ENCODE measurements around the gene H3-3A. TPM values are rescaled to one million over a fixed set of nuclear protein-coding genes. Genes with fewer than 3 reads are reported as not detected.
A peak's percentile ranks its signal among the peaks of the same experiment; 100 is the strongest.

The H3-3A gene
- total RNA-seq, 2 experiments from 2014 or later: 480 to 486 TPM

GRCh38 chr1:226035915-226036314 is 26.6 kb upstream of the H3-3A start:
- DNase-seq: no peak
- Mint-ChIP-seq H3K27ac (no peak overlapping the region), H3K36me3 (ENCODE audit: low read depth) (no peaks in the 10 kb centered on the region), H3K27me3 (no peaks in the 10 kb centered on the region), H3K4me1 (no peaks in the 10 kb centered on the region), H3K9me3 (no peaks in the 10 kb centered on the region), H3K4me3 (no peak overlapping the region)
- CTCF ChIA-PET: interaction anchor here (0.7 kb wide), 1 partner anchor 169 kb away, joined by 7 read pairs; no protein-coding TSS in a partner anchor
- POLR2A ChIA-PET: no interaction called here

GRCh38 chr1:226038661-226039060 is 23.9 kb upstream of the H3-3A start:
- H3K27me3 Mint-ChIP-seq: no peaks in the 10 kb centered on the region

GRCh38 chr1:226041419-226041818 is 21.1 kb upstream of the H3-3A start:
- CTCF ChIA-PET: no interaction called here
- no peaks in the 10 kb centered on the region for H3K9me3 Mint-ChIP-seq
- no peak overlapping the region for H3K4me3 Mint-ChIP-seq

More at GRCh38 chr1:226038661-226039060, 23.9 kb upstream of the H3-3A start:
- no peak overlapping the region for H3K4me3 Mint-ChIP-seq
- DNase-seq: no peak
- no peaks in the 10 kb centered on the region for H3K4me1 Mint-ChIP-seq
- no peaks in the 10 kb centered on the region for H3K36me3 Mint-ChIP-seq (ENCODE audit: low read depth)
- H3K27ac Mint-ChIP-seq: no peak overlapping the region
- CTCF ChIA-PET: no interaction called here
- POLR2A ChIA-PET: no interaction called here
- H3K9me3 Mint-ChIP-seq: no peaks in the 10 kb centered on the region

GRCh38 chr1:226044514-226045101 is 17.9 kb upstream of the H3-3A start:
- Mint-ChIP-seq H3K4me1 (no peaks in the 10 kb centered on the region), H3K9me3 (no peaks in the 10 kb centered on the region), H3K4me3 (no peak overlapping the region), H3K27me3 (no peaks in the 10 kb centered on the region), H3K27ac (no peak overlapping the region), H3K36me3 (ENCODE audit: low read depth) (no peaks in the 10 kb centered on the region)
- CTCF ChIA-PET: interaction anchor here (0.6 kb wide), 1 partner anchor 36 kb away, joined by 3 read pairs; no protein-coding TSS in a partner anchor
- POLR2A ChIA-PET: interaction anchor here (1.4 kb wide), 1 partner anchor 45 kb away, joined by 4 read pairs; the partner anchor contains the start of gene SDE2
- no peak for DNase-seq

More at GRCh38 chr1:226041419-226041818, 21.1 kb upstream of the H3-3A start:
- Mint-ChIP-seq H3K27ac (no peak overlapping the region), H3K27me3 (no peaks in the 10 kb centered on the region), H3K4me1 (no peaks in the 10 kb centered on the region), H3K36me3 (ENCODE audit: low read depth) (no peaks in the 10 kb centered on the region)
- no peak for DNase-seq
- POLR2A ChIA-PET: interaction anchor here (1.1 to 1.3 kb wide), 2 partner anchors 21 to 42 kb away, joined by 4 read pairs; partner anchors contain the start of genes H3-3A and SDE2

GRCh38 chr1:226046240-226046639 is 16.3 kb upstream of the H3-3A start:
- ChIA-PET CTCF (no interaction called here), POLR2A (no interaction called here)
- H3K4me1 Mint-ChIP-seq: no peaks in the 10 kb centered on the region
- H3K27me3 Mint-ChIP-seq: no peaks in the 10 kb centered on the region
- DNase-seq: no peak
- H3K36me3 Mint-ChIP-seq (ENCODE audit: low read depth): no peaks in the 10 kb centered on the region
- no peaks in the 10 kb centered on the region for H3K9me3 Mint-ChIP-seq
- no peak overlapping the region for H3K4me3 Mint-ChIP-seq
- H3K27ac Mint-ChIP-seq: no peak overlapping the region

GRCh38 chr1:226047495-226047894 is 15.0 kb upstream of the H3-3A start:
- H3K27ac Mint-ChIP-seq: no peak overlapping the region
- ChIA-PET CTCF (no interaction called here), POLR2A (interaction anchor here (0.8 kb wide), 1 partner anchor 48 kb away, joined by 3 read pairs; the partner anchor contains the start of gene SDE2)
- H3K36me3 Mint-ChIP-seq (ENCODE audit: low read depth): no peaks in the 10 kb centered on the region
- H3K9me3 Mint-ChIP-seq: no peaks in the 10 kb centered on the region
- no peak for DNase-seq
- H3K4me3 Mint-ChIP-seq: no peak overlapping the region
- no peaks in the 10 kb centered on the region for H3K27me3 Mint-ChIP-seq
- H3K4me1 Mint-ChIP-seq: no peaks in the 10 kb centered on the region

- ChIA-PET CTCF (no interaction called here), POLR2A (no interaction called here)
- Mint-ChIP-seq H3K9me3 (no peaks in the 10 kb centered on the region), H3K27ac (no peak overlapping the region), H3K36me3 (ENCODE audit: low read depth) (no peaks in the 10 kb centered on the region), H3K4me3 (no peak overlapping the region), H3K4me1 (no peaks in the 10 kb centered on the region), H3K27me3 (no peaks in the 10 kb centered on the region)
- no peak for DNase-seq
These were observed 13.6 kb upstream of the H3-3A start for GRCh38 chr1:226048886-226049285.

GRCh38 chr1:226050133-226050532 is 12.4 kb upstream of the H3-3A start:
- ChIA-PET CTCF (no interaction called here), POLR2A (interaction anchor here (2.3 to 5.0 kb wide), 2 partner anchors 12 to 50 kb away, joined by 9 to 19 read pairs; partner anchors contain the start of genes H3-3A and SDE2)
- Mint-ChIP-seq H3K9me3 (no peaks in the 10 kb centered on the region), H3K4me3 (no peak overlapping the region), H3K27ac (no peak overlapping the region), H3K4me1 (no peaks in the 10 kb centered on the region), H3K36me3 (ENCODE audit: low read depth) (no peaks in the 10 kb centered on the region), H3K27me3 (no peaks in the 10 kb centered on the region)
- DNase-seq: no peak

GRCh38 chr1:226051365-226051764 is 11.2 kb upstream of the H3-3A start:
- Mint-ChIP-seq H3K27ac (no peak overlapping the region), H3K4me3 (no peak overlapping the region), H3K36me3 (ENCODE audit: low read depth) (no peaks in the 10 kb centered on the region), H3K27me3 (no peaks in the 10 kb centered on the region), H3K9me3 (no peaks in the 10 kb centered on the region), H3K4me1 (peaks cover 2% of the 10 kb centered on the region)
- no peak for DNase-seq
- ChIA-PET POLR2A (interaction anchor here (2.3 to 5.0 kb wide), 2 partner anchors 11 to 51 kb away, joined by 9 to 19 read pairs; partner anchors contain the start of genes H3-3A and SDE2), CTCF (no interaction called here)

GRCh38 chr1:226052061-226052460 is 10.5 kb upstream of the H3-3A start:
- POLR2A ChIA-PET: interaction anchor here (5.0 kb wide), 1 partner anchor 10 kb away, joined by 19 read pairs; the partner anchor contains the start of gene H3-3A

GRCh38 chr1:226054519-226055327 is 7.8 kb upstream of the H3-3A start:
- Mint-ChIP-seq H3K4me1 (peaks cover 2% of the 10 kb centered on the region), H3K27ac (no peak overlapping the region), H3K9me3 (no peaks in the 10 kb centered on the region), H3K4me3 (no peak overlapping the region), H3K36me3 (ENCODE audit: low read depth) (peaks cover 11% of the 10 kb centered on the region), H3K27me3 (no peaks in the 10 kb centered on the region)
- ChIA-PET CTCF (interaction anchor here (5.8 kb wide), 1 partner anchor 11 kb away, joined by 21 read pairs; no protein-coding TSS in a partner anchor), POLR2A (interaction anchor here (1.3 to 5.0 kb wide), 3 partner anchors 8 to 55 kb away, joined by 3 to 19 read pairs (median 6); partner anchors contain the start of gene H3-3A)
- no peak for DNase-seq

More at GRCh38 chr1:226052061-226052460, 10.5 kb upstream of the H3-3A start:
- Mint-ChIP-seq H3K9me3 (no peaks in the 10 kb centered on the region), H3K4me3 (no peak overlapping the region), H3K27me3 (no peaks in the 10 kb centered on the region), H3K4me1 (peaks cover 2% of the 10 kb centered on the region), H3K27ac (no peak overlapping the region), H3K36me3 (ENCODE audit: low read depth) (no peaks in the 10 kb centered on the region)
- no peak for DNase-seq
- CTCF ChIA-PET: interaction anchor here (5.8 kb wide), 1 partner anchor 14 kb away, joined by 21 read pairs; no protein-coding TSS in a partner anchor

GRCh38 chr1:226059709-226060108 is 2.8 kb upstream of the H3-3A start:
- no peak for DNase-seq
- no peak overlapping the region for H3K27ac Mint-ChIP-seq
- POLR2A ChIA-PET: interaction anchor here (4.3 kb wide), 1 partner anchor 62 kb away, joined by 219 read pairs; the partner anchor contains the start of gene SDE2
- H3K9me3 Mint-ChIP-seq: no peaks in the 10 kb centered on the region
- H3K4me3 Mint-ChIP-seq: no peak overlapping the region
- no peaks in the 10 kb centered on the region for H3K27me3 Mint-ChIP-seq
- CTCF ChIA-PET: no interaction called here
- peaks cover 33% of the 10 kb centered on the region for H3K36me3 Mint-ChIP-seq (ENCODE audit: low read depth)
- H3K4me1 Mint-ChIP-seq: peaks cover 16% of the 10 kb centered on the region

GRCh38 chr1:226060427-226060826 is 2.1 kb upstream of the H3-3A start:
- POLR2A ChIA-PET: interaction anchor here (3.8 to 4.3 kb wide), 2 partner anchors 63 to 633 kb away, joined by 21 to 219 read pairs; partner anchors contain the start of genes LBR and SDE2
- no peaks in the 10 kb centered on the region for H3K27me3 Mint-ChIP-seq

More at GRCh38 chr1:226060427-226060826, 2.1 kb upstream of the H3-3A start:
- peaks cover 38% of the 10 kb centered on the region for H3K36me3 Mint-ChIP-seq (ENCODE audit: low read depth)
- H3K4me1 Mint-ChIP-seq: peaks cover 23% of the 10 kb centered on the region
- no peak overlapping the region for H3K27ac Mint-ChIP-seq
- DNase-seq: no peak
- H3K9me3 Mint-ChIP-seq: no peaks in the 10 kb centered on the region
- peak overlapping the region; percentile 4 for H3K4me3 Mint-ChIP-seq
- CTCF ChIA-PET: no interaction called here

All from activated CD4-positive, alpha-beta memory T cell treated with anti-CD3 and anti-CD28 coated beads, Interleukin-2, amount 10 ng/mL, durations not matched to agents 7 days and 5 days (primary cell).